ENCODE results near the gene OR7C2. TPM values are rescaled to one million over a fixed set of nuclear protein-coding genes. Genes with fewer than 3 reads are reported as not detected.

Gene OR7C2
- total and polyA plus RNA-seq, 2 of the 8 experiments (the other 6 are each of a cell fraction or from before 2014, with no cell fraction given): not detected

- TF ChIP-seq PHF8 (conservative IDR thresholded peaks at IDR 0.05; ENCODE audit: low read depth, low read length): no peak
- no peak for TF ChIP-seq EGR1 (IDR thresholded peaks at IDR 0.05; ENCODE audit: borderline replicate concordance, low read depth, low read length)
- no peak for TF ChIP-seq POLR2A (IDR thresholded peaks at IDR 0.05; ENCODE audit: control extremely low read depth in 1 of 2, low read depth in 2 of 2, low read length in 2 of 2)
- TF ChIP-seq SAP30 (IDR thresholded peaks at IDR 0.05; ENCODE audit: insufficient read depth, insufficient replicate concordance, low read length): no peak
- TF ChIP-seq, protein P1, sequence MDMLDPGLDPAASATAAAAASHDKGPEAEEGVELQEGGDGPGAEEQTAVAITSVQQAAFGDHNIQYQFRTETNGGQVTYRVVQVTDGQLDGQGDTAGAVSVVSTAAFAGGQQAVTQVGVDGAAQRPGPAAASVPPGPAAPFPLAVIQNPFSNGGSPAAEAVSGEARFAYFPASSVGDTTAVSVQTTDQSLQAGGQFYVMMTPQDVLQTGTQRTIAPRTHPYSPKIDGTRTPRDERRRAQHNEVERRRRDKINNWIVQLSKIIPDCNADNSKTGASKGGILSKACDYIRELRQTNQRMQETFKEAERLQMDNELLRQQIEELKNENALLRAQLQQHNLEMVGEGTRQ (IDR thresholded peaks at IDR 0.05; ENCODE audit: low read length): no peak
- TF ChIP-seq FOSL1 (IDR thresholded peaks at IDR 0.05; ENCODE audit: insufficient read depth, low read depth, low read length): no peak
- no peak for TF ChIP-seq ASH2L (IDR thresholded peaks at IDR 0.05; ENCODE audit: low read length)
These were observed 1.0 kb upstream of the OR7C2 start (continued) for GRCh38 chr19:14940266-14940665.
